HL-60 (cell line): ENCODE measurements around the gene AFF3.

ENCODE experiments used
- DNase-seq, 2 experiments: peaks; one replicate each; pipeline ENCODE4 v3.0.0-alpha.2; 2010 to 2020; ENCODE audit warnings: low read depth in 1 of 2, low spot score in 1 of 2
- H3K27ac ChIP-seq: fragments of 250-450 bp; sonication (Bioruptor Pico); replicated peaks from 2 replicates; pipeline ENCODE4 v1.5.1; 2020; ENCODE audit warnings: mild to moderate bottlenecking, moderate library complexity
- H3K27me3 ChIP-seq: fragments of 250-450 bp; sonication (Bioruptor Pico); 2 replicates; pipeline ENCODE4 v1.5.1; 2021; ENCODE audit warnings: mild to moderate bottlenecking, moderate library complexity; ENCODE audit not compliant: insufficient read depth, poor library complexity, severe bottlenecking
- H3K4me3 ChIP-seq: replicated peaks from 2 replicates; pipeline ENCODE4 v1.5.1; 2011; ENCODE audit warnings: mild to moderate bottlenecking, control low read depth, low read length; ENCODE audit not compliant: insufficient read depth
- CTCF ChIP-seq: IDR thresholded peaks from one replicate; pipeline ENCODE4 v1.5.1; 2011; ENCODE audit warnings: low read length, control low read depth, inconsistent platforms; ENCODE audit not compliant: insufficient read depth
- GABPA ChIP-seq: IDR thresholded peaks from 2 replicates; pipeline ENCODE4 v1.6.1; 2012; ENCODE audit warnings: low read depth
- POLR2AphosphoS5 ChIP-seq: IDR thresholded peaks from 2 replicates; pipeline ENCODE4 v1.6.1; 2012; ENCODE audit warnings: low read depth
- SPI1 ChIP-seq: IDR thresholded peaks from 2 replicates; pipeline ENCODE4 v1.6.1; 2012; ENCODE audit warnings: low read depth, mild to moderate bottlenecking, borderline replicate concordance
- TF ChIP-seq, protein P1 (sequence below): IDR thresholded peaks from 2 replicates; pipeline ENCODE4 v1.6.1; 2012; ENCODE audit warnings: low read depth; ENCODE audit not compliant: insufficient replicate concordance

The AFF3 gene

GRCh38 chr2:99784282-99784681 lies 358.1 kb downstream of the AFF3 start:
- H3K27ac ChIP-seq: no peak overlapping the region
- DNase-seq: no peak
- H3K27me3 ChIP-seq: no peaks in the 10 kb centered on the region
- no peak overlapping the region for H3K4me3 ChIP-seq
- TF ChIP-seq SPI1 (no peak), CTCF (no peak), GABPA (no peak), POLR2AphosphoS5 (no peak)
- TF ChIP-seq, protein P1, sequence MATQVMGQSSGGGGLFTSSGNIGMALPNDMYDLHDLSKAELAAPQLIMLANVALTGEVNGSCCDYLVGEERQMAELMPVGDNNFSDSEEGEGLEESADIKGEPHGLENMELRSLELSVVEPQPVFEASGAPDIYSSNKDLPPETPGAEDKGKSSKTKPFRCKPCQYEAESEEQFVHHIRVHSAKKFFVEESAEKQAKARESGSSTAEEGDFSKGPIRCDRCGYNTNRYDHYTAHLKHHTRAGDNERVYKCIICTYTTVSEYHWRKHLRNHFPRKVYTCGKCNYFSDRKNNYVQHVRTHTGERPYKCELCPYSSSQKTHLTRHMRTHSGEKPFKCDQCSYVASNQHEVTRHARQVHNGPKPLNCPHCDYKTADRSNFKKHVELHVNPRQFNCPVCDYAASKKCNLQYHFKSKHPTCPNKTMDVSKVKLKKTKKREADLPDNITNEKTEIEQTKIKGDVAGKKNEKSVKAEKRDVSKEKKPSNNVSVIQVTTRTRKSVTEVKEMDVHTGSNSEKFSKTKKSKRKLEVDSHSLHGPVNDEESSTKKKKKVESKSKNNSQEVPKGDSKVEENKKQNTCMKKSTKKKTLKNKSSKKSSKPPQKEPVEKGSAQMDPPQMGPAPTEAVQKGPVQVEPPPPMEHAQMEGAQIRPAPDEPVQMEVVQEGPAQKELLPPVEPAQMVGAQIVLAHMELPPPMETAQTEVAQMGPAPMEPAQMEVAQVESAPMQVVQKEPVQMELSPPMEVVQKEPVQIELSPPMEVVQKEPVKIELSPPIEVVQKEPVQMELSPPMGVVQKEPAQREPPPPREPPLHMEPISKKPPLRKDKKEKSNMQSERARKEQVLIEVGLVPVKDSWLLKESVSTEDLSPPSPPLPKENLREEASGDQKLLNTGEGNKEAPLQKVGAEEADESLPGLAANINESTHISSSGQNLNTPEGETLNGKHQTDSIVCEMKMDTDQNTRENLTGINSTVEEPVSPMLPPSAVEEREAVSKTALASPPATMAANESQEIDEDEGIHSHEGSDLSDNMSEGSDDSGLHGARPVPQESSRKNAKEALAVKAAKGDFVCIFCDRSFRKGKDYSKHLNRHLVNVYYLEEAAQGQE: no peak

- Histone ChIP-seq H3K27ac (no peak overlapping the region), H3K4me3 (no peak overlapping the region), H3K27me3 (no peaks in the 10 kb centered on the region)
- TF ChIP-seq, protein P1: no peak
- TF ChIP-seq CTCF: no peak
- TF ChIP-seq POLR2AphosphoS5: no peak
- no peak for TF ChIP-seq GABPA
- TF ChIP-seq SPI1: peak; percentile 48; the same call in 1 of the 2 replicates
- DNase-seq: no peak
Measured at GRCh38 chr2:99780276-99780675, 362.1 kb downstream of the AFF3 start.

- Histone ChIP-seq H3K4me3 (no peak overlapping the region), H3K27ac (no peak overlapping the region), H3K27me3 (no peaks in the 10 kb centered on the region)
- TF ChIP-seq, protein P1: no peak
- TF ChIP-seq SPI1: no peak
- TF ChIP-seq POLR2AphosphoS5: no peak
- TF ChIP-seq GABPA: no peak
- TF ChIP-seq CTCF: no peak
- DNase-seq: no peak
Measured at GRCh38 chr2:99779276-99779675, 363.1 kb downstream of the AFF3 start.
